GM12878 (cell line): ENCODE measurements around the gene STXBP1. TPM values are rescaled to one million over a fixed set of nuclear protein-coding genes. Genes with fewer than 3 reads are reported as not detected.

Experiments used
- ATAC-seq: fragments of 200-7000 bp; cut with Tn5 transposase; 3 replicates; pipeline ENCODE4 v1.9.1; 2020; ENCODE audit warnings: mild to moderate bottlenecking, moderate library complexity
- BruUV-seq: library from RNA; stranded (reverse); fragments of 400-500 nt; replicated peaks from 2 replicates; lab custom pipeline; 2021; lab: Mats Ljungman, UMichigan
- CTCF ChIA-PET: fragments of 300-600 bp; sonication (Branson Sonifier 250); formaldehyde crosslinking; extraction: SDS; loops from one replicate; lab custom pipeline; 2021; ENCODE audit warnings: inconsistent platforms; lab: Yijun Ruan, JAX
- POLR2A ChIA-PET: fragments of 350-600 bp; formaldehyde crosslinking; extraction: SDS; loops from one replicate; lab custom pipeline; 2021; ENCODE audit warnings: inconsistent platforms; lab: Charles Lee
- RAD21 ChIA-PET: fragments of 300-600 bp; sonication (Branson Sonifier 250); formaldehyde crosslinking; loops from one replicate; lab custom pipeline; 2023; ENCODE audit warnings: antibody characterized with exemption; ENCODE audit not compliant: unreplicated experiment; lab: Charles Lee
- SMC1A ChIA-PET: fragments of 300-600 bp; sonication (Branson Sonifier 250); formaldehyde crosslinking; loops from one replicate; lab custom pipeline; 2023; ENCODE audit not compliant: unreplicated experiment, uncharacterized antibody; lab: Charles Lee
- DNase-seq: peaks from one replicate; pipeline ENCODE4 v3.0.0-alpha.2; 2011; ENCODE audit warnings: low read depth, low spot score
- FAIRE-seq: peaks from 3 replicates; lab custom pipeline; 2011; peaks lifted over from hg19 to GRCh38; lab: Jason Lieb, UNC
- H2AFZ ChIP-seq: 2 replicates; pipeline ENCODE4 v1.6.0; 2011; ENCODE audit warnings: low read depth, low read length, control low read depth; ENCODE audit not compliant: control insufficient read depth
- H3K27ac ChIP-seq: 2 replicates; pipeline ENCODE4 v1.5.1; 2011; ENCODE audit warnings: control low read depth; ENCODE audit not compliant: control insufficient read depth, insufficient read depth
- H3K27me3 ChIP-seq, 2 experiments: replicated peaks in 1 of 2; 2 replicates each; pipeline versions ENCODE4 v1.6.0 to v1.6.1; 2011; ENCODE audit warnings: low read length in 1 of 2; ENCODE audit not compliant: control insufficient read depth in 2 of 2, insufficient read depth in 2 of 2
- H3K36me3 ChIP-seq, 2 experiments: 2 replicates each; pipeline ENCODE4 v1.5.1; 2011; ENCODE audit warnings: low read length in 1 of 2; ENCODE audit not compliant: control insufficient read depth in 2 of 2, insufficient read depth in 2 of 2
- H3K4me1 ChIP-seq: 2 replicates; pipeline ENCODE4 v1.6.1; 2011; ENCODE audit warnings: mild to moderate bottlenecking, low read length, moderate library complexity, mixed read lengths; ENCODE audit not compliant: control insufficient read depth, insufficient read depth
- H3K4me2 ChIP-seq: 2 replicates; pipeline ENCODE4 v1.6.0; 2011; ENCODE audit warnings: control low read depth; ENCODE audit not compliant: control insufficient read depth, insufficient read depth
- H3K4me3 ChIP-seq: fragments of 200-600 bp; sonication (generic); 2 replicates; pipeline ENCODE4 v1.5.1; 2016
- H3K79me2 ChIP-seq: 2 replicates; pipeline ENCODE4 v1.6.0; 2011; ENCODE audit warnings: low read length; ENCODE audit not compliant: control insufficient read depth, insufficient read depth
- H3K9ac ChIP-seq: 2 replicates; pipeline ENCODE4 v1.8.0; 2011; ENCODE audit warnings: low read length, control low read depth, mixed read lengths; ENCODE audit not compliant: control insufficient read depth, insufficient read depth
- H3K9me3 ChIP-seq: replicated peaks from 3 replicates; pipeline ENCODE4 v1.5.1; 2011; ENCODE audit warnings: mild to moderate bottlenecking, low read length; ENCODE audit not compliant: control insufficient read depth, insufficient read depth
- H4K20me1 ChIP-seq: 2 replicates; pipeline ENCODE4 v1.6.0; 2011; ENCODE audit not compliant: control insufficient read depth, insufficient read depth
- BHLHE40 ChIP-seq, 2 experiments: fragments of 450-650 bp in 1 of 2; IDR thresholded peaks; 2 replicates each; pipeline ENCODE4 v1.6.1; 2011 to 2017; ENCODE audit warnings: low read depth in 2 of 2, borderline replicate concordance in 1 of 2, improper control_type of control experiment in 1 of 2, low read length in 1 of 2, mild to moderate bottlenecking in 1 of 2
- DPF2 ChIP-seq: fragments of 450-650 bp; IDR thresholded peaks from 2 replicates; pipeline ENCODE4 v1.6.1; 2017; ENCODE audit warnings: mild to moderate bottlenecking
- HDAC6 ChIP-seq: fragments of 200-600 bp; sonication (generic); IDR thresholded peaks from one replicate; pipeline ENCODE4 v1.8.0; 2017; ENCODE audit warnings: antibody characterized with exemption; ENCODE audit not compliant: unreplicated experiment
- MTA3 ChIP-seq: IDR thresholded peaks from 2 replicates; pipeline ENCODE4 v1.6.1; 2012; ENCODE audit warnings: low read length, inconsistent platforms, borderline replicate concordance
- RAD51 ChIP-seq: fragments of 450-650 bp; IDR thresholded peaks from 2 replicates; pipeline ENCODE4 v1.6.1; 2016; ENCODE audit warnings: moderate library complexity, mild to moderate bottlenecking, inconsistent platforms
- RUNX3 ChIP-seq: IDR thresholded peaks from 2 replicates; pipeline ENCODE4 v1.6.1; 2012; ENCODE audit warnings: low read length, inconsistent platforms
- SMARCA5 ChIP-seq: fragments of 450-650 bp; IDR thresholded peaks from 2 replicates; pipeline ENCODE4 v1.6.1; 2017; ENCODE audit warnings: mild to moderate bottlenecking
- ZNF622 ChIP-seq: fragments of 450-650 bp; IDR thresholded peaks from 2 replicates; pipeline ENCODE4 v1.6.1; 2017; ENCODE audit warnings: mild to moderate bottlenecking, inconsistent platforms
- WGBS: methylation state at CpG from one replicate; pipeline ENCODE4 v1.1.6; 2016; ENCODE audit warnings: low lambda C conversion rate; ENCODE audit not compliant: insufficient replicate concordance, insufficient coverage; ENCODE audit errors: missing lambda C conversion rate; 5-methylcytosine and 5-hydroxymethylcytosine counted together
- in situ Hi-C: fragments of 300-500 bp; cut with MboI; formaldehyde crosslinking; loops from 9 replicates; pipeline ENCODE4 v1.14.3; 2018; ENCODE audit warnings: mixed read lengths
- intact Hi-C: fragments of 100-400 bp; cut with micrococcal nuclease; formaldehyde crosslinking; loops from one replicate; pipeline ENCODE4 v1.14.2; 2022; ENCODE audit not compliant: unreplicated experiment
- polyA plus RNA-seq, 11 experiments: library from polyadenylated mRNA; depleted of rRNA in 4 of 11; unstranded in 6 of 11; stranded (reverse) in 5 of 11; fragments of >200 nt; fragmentation: Nextera tagmentation in 4 of 11; fragmentation: Illumina TruSeq in 1 of 11; extraction: Ambion mirVana in 4 of 11; extraction: Trizol in 1 of 11; gene quantifications; 1 replicate in 1 of 11; 2 replicates in 10 of 11; pipeline versions ENCODE4 v1.2.1 to v1.2.3, GENCODE V29; 2011 to 2016; ENCODE audit warnings: inconsistent platforms in 2 of 11, missing spikeins in 2 of 11, low read depth in 1 of 11
- total RNA-seq, 4 experiments: library from RNA; depleted of rRNA in 3 of 4; stranded (reverse); fragments of >200 nt in 3 of 4; fragmentation: Illumina TruSeq in 1 of 4; extraction: Trizol in 1 of 4; gene quantifications; 2 replicates each; pipeline versions ENCODE4 v1.2.1 to v1.2.3, GENCODE V29; 2013 to 2021
- TF ChIP-seq, protein P1 (sequence below): IDR thresholded peaks from 2 replicates; pipeline ENCODE4 v1.6.1; 2011; ENCODE audit warnings: borderline replicate concordance, low read depth, mild to moderate bottlenecking, moderate library complexity, low read length; ENCODE audit not compliant: insufficient read depth, poor library complexity, severe bottlenecking
- TF ChIP-seq, protein P2 (sequence below): fragments of 450-650 bp; conservative IDR thresholded peaks from 2 replicates; pipeline ENCODE4 v1.6.1; 2017; ENCODE audit warnings: mild to moderate bottlenecking, moderate library complexity
- TF ChIP-seq, protein P3 (sequence below): IDR thresholded peaks from 2 replicates; pipeline ENCODE4 v1.6.1; 2012; ENCODE audit warnings: low read depth, low read length, improper control_type of control experiment

STXBP1 gene
- total and polyA plus RNA-seq, 10 of the 15 experiments (the other 5 are each of a cell fraction or from before 2014, with no cell fraction given): 0.08 to 0.85 (median 0.31) TPM; not detected in 3

DNA sequence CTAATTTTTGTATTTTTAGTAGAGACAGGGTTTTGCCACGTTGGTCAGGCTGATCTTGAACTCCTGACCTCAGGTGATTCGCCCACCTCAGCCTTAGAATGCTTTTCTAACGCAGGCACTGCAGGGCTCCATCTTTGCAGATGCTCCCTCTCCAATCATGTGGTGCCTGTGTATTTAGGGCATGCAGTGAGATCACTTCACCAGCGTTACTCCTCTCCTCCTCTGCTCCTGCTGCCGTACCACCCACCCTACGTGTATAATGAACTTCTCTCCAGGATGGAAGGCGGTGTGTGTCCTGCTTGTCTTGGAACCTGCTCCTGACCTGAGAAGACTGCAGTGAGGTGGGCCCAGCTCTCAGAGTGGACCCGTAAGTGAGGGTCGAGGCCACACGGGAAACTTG is 81.1 kb downstream of the STXBP1 start:
- no peaks in the 10 kb centered on the region for H3K79me2 ChIP-seq
- no peaks in the 10 kb centered on the region for H3K36me3 ChIP-seq
- ChIA-PET CTCF (no interaction called here), RAD21 (no interaction called here), POLR2A (no interaction called here), SMC1A (no interaction called here)
- TF ChIP-seq, protein P1, sequence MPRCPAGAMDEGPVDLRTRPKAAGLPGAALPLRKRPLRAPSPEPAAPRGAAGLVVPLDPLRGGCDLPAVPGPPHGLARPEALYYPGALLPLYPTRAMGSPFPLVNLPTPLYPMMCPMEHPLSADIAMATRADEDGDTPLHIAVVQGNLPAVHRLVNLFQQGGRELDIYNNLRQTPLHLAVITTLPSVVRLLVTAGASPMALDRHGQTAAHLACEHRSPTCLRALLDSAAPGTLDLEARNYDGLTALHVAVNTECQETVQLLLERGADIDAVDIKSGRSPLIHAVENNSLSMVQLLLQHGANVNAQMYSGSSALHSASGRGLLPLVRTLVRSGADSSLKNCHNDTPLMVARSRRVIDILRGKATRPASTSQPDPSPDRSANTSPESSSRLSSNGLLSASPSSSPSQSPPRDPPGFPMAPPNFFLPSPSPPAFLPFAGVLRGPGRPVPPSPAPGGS: no peak
- no peak overlapping the region for H3K9ac ChIP-seq
- no peaks in the 10 kb centered on the region for H3K27me3 ChIP-seq
- no peaks in the 10 kb centered on the region for H4K20me1 ChIP-seq
- FAIRE-seq: no peak
- intact Hi-C loops: no loop called here
- no peak overlapping the region for H3K4me3 ChIP-seq
- BruUV-seq: no TSS peak
- DNase-seq: no peak
- H3K9me3 ChIP-seq: no peaks in the 10 kb centered on the region
- in situ Hi-C loops: no loop called here
- H3K27ac ChIP-seq: no peak overlapping the region
- no peak overlapping the region for H2AFZ ChIP-seq
- ATAC-seq: no peak
- 23% methylated on average over 10 of the region's 10 CpGs for WGBS
- H3K4me2 ChIP-seq: no peak overlapping the region
- no peaks in the 10 kb centered on the region for H3K4me1 ChIP-seq

DNA sequence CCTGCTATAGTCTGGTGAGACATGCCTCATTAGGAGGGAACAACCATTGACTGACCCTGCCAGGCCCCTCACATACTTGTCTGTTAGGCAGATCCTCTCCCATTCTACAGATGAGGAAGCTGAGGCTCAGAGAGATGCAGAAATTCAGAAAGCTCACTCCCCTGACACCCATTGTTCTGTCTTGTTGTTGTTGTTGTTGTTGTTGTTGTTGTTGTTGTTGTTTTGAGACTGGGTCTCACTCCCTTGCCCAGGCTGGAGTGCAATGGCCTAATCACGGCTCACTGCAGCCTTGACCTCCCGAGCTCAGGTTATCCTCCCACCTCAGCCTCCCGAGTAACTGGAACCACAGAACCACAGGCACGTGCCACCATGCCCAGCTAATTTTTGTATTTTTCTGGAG is 81.6 kb downstream of the STXBP1 start:
- no peak for TF ChIP-seq DPF2
- TF ChIP-seq MTA3: no peak
- no peak for TF ChIP-seq ZNF622
- TF ChIP-seq BHLHE40 (IDR thresholded peaks at IDR 0.05; ENCODE audit: borderline replicate concordance in 1 of 2, low read depth in 2 of 2, low read length in 1 of 2): no peak
- TF ChIP-seq RUNX3: no peak
- TF ChIP-seq RAD51: no peak
- TF ChIP-seq, protein P2, sequence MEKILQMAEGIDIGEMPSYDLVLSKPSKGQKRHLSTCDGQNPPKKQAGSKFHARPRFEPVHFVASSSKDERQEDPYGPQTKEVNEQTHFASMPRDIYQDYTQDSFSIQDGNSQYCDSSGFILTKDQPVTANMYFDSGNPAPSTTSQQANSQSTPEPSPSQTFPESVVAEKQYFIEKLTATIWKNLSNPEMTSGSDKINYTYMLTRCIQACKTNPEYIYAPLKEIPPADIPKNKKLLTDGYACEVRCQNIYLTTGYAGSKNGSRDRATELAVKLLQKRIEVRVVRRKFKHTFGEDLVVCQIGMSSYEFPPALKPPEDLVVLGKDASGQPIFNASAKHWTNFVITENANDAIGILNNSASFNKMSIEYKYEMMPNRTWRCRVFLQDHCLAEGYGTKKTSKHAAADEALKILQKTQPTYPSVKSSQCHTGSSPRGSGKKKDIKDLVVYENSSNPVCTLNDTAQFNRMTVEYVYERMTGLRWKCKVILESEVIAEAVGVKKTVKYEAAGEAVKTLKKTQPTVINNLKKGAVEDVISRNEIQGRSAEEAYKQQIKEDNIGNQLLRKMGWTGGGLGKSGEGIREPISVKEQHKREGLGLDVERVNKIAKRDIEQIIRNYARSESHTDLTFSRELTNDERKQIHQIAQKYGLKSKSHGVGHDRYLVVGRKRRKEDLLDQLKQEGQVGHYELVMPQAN: no peak
- no peak for TF ChIP-seq HDAC6
- TF ChIP-seq, protein P3, sequence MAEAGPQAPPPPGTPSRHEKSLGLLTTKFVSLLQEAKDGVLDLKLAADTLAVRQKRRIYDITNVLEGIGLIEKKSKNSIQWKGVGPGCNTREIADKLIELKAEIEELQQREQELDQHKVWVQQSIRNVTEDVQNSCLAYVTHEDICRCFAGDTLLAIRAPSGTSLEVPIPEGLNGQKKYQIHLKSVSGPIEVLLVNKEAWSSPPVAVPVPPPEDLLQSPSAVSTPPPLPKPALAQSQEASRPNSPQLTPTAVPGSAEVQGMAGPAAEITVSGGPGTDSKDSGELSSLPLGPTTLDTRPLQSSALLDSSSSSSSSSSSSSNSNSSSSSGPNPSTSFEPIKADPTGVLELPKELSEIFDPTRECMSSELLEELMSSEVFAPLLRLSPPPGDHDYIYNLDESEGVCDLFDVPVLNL: no peak
- TF ChIP-seq SMARCA5: no peak
- TF ChIP-seq, all 136 proteins: peak for 0
- DNase-seq (no peak), ATAC-seq (no peak), FAIRE-seq (no peak)
- Histone ChIP-seq H3K27me3 (no peaks in the 10 kb centered on the region), H3K27ac (no peak overlapping the region), H3K36me3 (no peaks in the 10 kb centered on the region), H2AFZ (no peak overlapping the region), H4K20me1 (no peaks in the 10 kb centered on the region), H3K4me3 (no peak overlapping the region), H3K9me3 (no peaks in the 10 kb centered on the region), H3K4me2 (no peak overlapping the region), H3K9ac (no peak overlapping the region), H3K79me2 (no peaks in the 10 kb centered on the region), H3K4me1 (no peaks in the 10 kb centered on the region)
- 58% methylated on average over 4 of the region's 4 CpGs for WGBS
- ChIA-PET RAD21 (no interaction called here), SMC1A (interaction anchor here (0.7 kb wide), 1 partner anchor 65 kb away, joined by 3 read pairs; no protein-coding TSS in a partner anchor), POLR2A (no interaction called here), CTCF (no interaction called here)
- in situ Hi-C loops: no loop called here
- no TSS peak for BruUV-seq
- intact Hi-C loops: no loop called here
